Gastroesophageal sphincter (tissue), 3 donors: Measurements from ENCODE around the gene DYDC1.

Experiments used
- POLR2A ChIP-seq, 2 donors: fragments of 450-650 bp; IDR thresholded peaks; one replicate each; pipeline ENCODE4 v1.6.1; 2017; ENCODE audit warnings: antibody characterized with exemption in 2 of 2, mild to moderate bottlenecking in 2 of 2, moderate library complexity in 1 of 2
- TF ChIP-seq, protein P1 (sequence below), 4 experiments: fragments of 200-600 bp in 2 of 4; fragments of 450-650 bp in 2 of 4; sonication (generic) in 1 of 4; IDR thresholded peaks; one replicate each; pipeline ENCODE4 v1.5.1; 2017 to 2019; ENCODE audit warnings: antibody characterized with exemption in 4 of 4, mild to moderate bottlenecking in 2 of 4, moderate library complexity in 2 of 4

DNA sequence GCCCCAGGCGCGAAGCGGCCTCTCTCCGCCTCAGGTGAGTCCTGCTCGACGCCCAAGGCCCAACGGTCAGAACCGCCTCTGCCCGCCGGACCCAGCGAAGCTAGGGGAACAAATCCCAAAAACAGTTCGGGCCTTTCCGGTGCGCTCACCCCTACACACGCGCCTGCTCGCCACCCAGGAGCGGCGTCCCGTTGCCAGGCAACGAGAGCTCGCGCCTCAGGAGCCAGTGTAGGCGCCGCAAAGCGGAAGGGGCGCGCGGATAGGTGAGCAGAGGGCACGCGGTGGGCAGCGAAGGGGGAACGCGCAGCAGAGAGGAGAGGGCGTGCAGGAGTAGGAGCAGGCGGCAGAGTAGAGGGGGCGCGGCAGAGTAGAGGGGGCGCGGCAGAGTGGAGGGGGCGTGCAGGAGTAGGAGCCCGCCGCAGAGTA is at the start of gene DYDC1, which contains the start of gene DYDC2:
- no peak for TF ChIP-seq POLR2A (IDR thresholded peaks at IDR 0.05)
- TF ChIP-seq, protein P1, sequence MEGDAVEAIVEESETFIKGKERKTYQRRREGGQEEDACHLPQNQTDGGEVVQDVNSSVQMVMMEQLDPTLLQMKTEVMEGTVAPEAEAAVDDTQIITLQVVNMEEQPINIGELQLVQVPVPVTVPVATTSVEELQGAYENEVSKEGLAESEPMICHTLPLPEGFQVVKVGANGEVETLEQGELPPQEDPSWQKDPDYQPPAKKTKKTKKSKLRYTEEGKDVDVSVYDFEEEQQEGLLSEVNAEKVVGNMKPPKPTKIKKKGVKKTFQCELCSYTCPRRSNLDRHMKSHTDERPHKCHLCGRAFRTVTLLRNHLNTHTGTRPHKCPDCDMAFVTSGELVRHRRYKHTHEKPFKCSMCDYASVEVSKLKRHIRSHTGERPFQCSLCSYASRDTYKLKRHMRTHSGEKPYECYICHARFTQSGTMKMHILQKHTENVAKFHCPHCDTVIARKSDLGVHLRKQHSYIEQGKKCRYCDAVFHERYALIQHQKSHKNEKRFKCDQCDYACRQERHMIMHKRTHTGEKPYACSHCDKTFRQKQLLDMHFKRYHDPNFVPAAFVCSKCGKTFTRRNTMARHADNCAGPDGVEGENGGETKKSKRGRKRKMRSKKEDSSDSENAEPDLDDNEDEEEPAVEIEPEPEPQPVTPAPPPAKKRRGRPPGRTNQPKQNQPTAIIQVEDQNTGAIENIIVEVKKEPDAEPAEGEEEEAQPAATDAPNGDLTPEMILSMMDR (IDR thresholded peaks at IDR 0.05), result no peak
